NOMO-1 treated with DMSO at 0.1 percent for 48 hours (cell line): Measurements from ENCODE around the gene CDHR5.
"Not testable (repeated sequence)": the region's sequence is repeated elsewhere in the genome, so short reads cannot be mapped to it uniquely, and the experiment has no call there.

Source experiments
- DNase-seq: peaks from one replicate; lab custom pipeline; 2025; ENCODE audit not compliant: unreplicated experiment; lab: John Stamatoyannopoulos, UW

CDHR5 gene, protein sequence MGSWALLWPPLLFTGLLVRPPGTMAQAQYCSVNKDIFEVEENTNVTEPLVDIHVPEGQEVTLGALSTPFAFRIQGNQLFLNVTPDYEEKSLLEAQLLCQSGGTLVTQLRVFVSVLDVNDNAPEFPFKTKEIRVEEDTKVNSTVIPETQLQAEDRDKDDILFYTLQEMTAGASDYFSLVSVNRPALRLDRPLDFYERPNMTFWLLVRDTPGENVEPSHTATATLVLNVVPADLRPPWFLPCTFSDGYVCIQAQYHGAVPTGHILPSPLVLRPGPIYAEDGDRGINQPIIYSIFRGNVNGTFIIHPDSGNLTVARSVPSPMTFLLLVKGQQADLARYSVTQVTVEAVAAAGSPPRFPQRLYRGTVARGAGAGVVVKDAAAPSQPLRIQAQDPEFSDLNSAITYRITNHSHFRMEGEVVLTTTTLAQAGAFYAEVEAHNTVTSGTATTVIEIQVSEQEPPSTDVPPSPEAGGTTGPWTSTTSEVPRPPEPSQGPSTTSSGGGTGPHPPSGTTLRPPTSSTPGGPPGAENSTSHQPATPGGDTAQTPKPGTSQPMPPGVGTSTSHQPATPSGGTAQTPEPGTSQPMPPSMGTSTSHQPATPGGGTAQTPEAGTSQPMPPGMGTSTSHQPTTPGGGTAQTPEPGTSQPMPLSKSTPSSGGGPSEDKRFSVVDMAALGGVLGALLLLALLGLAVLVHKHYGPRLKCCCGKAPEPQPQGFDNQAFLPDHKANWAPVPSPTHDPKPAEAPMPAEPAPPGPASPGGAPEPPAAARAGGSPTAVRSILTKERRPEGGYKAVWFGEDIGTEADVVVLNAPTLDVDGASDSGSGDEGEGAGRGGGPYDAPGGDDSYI

GRCh38 chr11:624705-625635, at the start of gene CDHR5:
Gene CDHR5, minus strand, starts transcription at chr11:624955. Its CDS starts 53 bp downstream, at chr11:624902.
- no peak for DNase-seq

DNA sequence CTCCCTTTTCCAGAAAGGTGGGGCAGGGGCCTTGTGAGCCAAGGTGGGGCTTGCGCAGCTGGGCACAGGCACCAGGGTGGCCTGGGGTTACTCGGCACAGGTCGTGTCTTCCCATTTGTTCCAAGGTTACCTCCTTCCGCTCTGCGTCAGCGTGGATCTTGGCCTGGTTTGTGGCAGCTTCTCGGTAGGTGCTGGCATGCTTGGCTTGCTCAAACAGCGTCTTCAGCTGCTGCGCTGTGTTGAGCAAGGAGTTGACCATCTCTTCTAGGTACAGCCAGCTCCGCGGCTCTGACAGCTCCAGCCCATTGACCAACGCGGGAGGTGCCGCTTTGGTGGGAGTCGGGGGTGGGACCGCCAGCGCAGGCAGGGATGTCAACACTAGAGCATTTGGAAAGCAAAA, 49.7 kb upstream of the CDHR5 start:
- DNase-seq = no peak

- no peak for DNase-seq
Observed at GRCh38 chr11:673866-674265, 49.1 kb upstream of the CDHR5 start.

DNA sequence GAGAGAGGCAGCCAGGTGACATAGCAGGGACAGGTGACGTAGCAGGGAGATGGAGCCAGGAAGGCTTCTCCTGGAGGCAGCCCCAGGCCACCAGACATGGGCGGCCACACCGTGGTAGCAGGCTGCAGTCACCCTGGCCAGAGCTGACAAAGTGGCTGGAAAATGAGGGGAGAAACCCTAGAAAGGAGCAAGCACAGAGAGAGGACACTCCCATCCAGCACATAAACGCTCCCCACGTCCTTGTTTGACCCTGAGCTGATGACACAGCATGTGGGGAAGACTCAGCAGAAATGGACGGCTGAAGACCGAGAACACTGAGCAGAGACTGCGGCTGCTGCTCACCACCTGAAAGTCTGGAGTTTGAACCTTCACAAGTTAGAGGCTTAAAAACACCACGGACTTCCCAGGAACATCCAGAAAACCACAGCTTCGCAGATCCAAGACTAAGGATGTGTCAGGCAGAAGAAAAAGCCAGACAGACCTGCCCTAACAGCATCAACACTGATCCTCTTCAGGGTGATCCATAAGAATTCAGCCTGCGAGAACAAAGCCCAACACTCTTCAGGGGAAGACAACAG, 41.0 kb upstream of the CDHR5 start:
- no peak for DNase-seq

DNA sequence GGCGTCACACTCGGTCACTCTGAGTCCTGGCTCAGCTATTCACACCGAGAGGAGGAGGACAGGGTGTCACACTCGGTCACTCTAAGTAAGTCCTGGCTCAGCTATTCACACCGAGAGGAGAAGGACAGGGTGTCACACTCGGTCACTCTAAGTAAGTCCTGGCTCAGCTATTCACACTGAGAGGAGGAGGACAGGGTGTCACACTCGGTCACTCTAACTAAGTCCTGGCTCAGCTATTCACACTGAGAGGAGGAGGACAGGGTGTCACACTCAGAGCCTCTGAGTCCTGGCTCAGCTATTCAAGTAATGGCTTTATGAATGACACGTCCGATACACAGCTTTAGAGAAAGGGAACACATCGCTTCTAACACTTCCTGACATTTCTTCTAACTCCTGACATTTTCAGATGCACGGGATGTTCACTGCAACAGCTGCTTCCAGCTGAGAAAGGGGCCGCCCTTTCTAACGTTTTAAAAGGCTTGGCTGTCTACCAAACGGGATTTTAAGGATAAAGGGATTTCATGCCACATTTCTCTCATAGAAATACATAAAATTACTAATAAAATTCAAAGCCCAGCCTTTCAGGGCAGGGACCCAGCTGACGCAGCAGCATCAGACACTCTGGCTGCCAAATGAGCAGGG, 40.4 kb upstream of the CDHR5 start:
- no peak for DNase-seq

DNA sequence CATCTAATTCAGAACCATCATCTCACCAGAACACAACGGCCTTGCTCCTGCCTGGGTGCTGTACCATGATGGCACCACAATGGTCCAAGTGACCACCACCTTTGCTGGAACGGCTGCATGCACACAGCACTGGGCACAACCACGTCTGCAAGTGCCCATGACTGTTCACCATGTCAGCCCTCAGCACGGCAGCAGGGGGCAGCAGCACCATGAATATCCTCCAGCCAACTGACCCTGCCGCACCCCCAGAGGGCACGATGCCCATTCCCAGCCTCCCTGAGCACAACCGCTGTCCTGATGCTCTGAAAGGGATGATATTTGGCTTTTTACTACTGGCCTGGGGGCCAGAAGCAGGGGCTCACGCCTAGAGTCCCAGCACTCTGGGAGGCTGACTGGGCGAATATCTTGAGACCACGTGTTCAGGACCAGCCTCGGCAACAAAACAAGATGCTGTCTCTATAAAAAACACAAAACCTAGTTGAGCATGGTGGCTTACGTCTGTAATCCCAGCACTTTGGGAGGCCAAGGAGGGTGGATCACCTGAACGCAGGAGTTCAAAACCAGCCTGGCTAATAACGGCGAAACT, 38.0 kb upstream of the CDHR5 start:
- peak; percentile 11 for DNase-seq

GRCh38 chr11:660681-661444, 36.1 kb upstream of the CDHR5 start:
- DNase-seq = no peak

DNA sequence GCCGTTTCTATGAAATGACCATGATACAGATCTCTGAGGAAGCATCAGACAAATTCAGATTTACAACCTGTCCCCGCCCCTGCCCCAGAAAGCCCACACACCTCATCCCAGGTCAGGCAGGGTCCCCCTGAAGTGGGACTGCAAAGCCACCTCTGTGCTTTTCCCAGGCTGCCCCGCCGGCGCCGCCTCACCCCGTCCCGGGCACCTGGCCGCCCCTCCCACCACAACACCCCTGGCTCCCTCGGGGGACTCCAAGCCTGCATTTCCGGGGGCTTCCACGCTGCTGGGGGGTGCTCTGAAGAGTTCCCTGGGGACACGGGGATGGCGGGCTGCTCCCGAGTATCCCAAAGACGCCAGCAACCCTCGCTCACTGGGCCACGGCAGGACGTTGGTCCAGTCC, 35.5 kb upstream of the CDHR5 start:
- no peak for DNase-seq

DNA sequence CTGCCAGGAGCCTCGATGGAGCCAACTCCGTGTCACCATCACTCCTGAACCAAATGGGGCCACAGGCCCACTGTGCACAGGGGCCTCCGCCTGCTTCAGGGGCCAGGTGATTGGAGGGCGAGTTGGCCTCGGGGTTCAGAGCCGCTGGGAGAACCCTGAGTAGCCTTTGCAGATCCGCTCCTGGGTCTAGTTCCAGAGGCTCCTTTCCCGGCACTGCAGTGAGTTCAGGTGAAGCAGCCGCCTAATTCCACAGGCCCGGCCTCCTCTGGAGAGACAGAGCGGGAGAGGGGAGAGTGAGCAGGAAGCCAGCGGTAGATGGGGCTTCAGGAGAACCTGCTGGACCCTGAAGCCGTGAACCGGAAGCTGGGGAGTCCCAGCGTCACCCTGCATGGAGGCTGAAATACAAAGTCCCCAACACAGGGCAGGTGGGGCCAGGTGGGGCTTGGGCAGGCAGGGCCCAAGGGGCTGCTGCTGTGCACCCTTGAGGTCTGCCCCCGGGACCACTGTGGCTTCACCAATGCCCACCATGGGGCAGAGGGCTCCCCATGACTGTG, 34.9 kb upstream of the CDHR5 start:
- no peak for DNase-seq

- DNase-seq = no peak
Observed at GRCh38 chr11:657691-658126, 33.0 kb upstream of the CDHR5 start.

GRCh38 chr11:656866-657265, 32.1 kb upstream of the CDHR5 start:
- DNase-seq = no peak

DNA sequence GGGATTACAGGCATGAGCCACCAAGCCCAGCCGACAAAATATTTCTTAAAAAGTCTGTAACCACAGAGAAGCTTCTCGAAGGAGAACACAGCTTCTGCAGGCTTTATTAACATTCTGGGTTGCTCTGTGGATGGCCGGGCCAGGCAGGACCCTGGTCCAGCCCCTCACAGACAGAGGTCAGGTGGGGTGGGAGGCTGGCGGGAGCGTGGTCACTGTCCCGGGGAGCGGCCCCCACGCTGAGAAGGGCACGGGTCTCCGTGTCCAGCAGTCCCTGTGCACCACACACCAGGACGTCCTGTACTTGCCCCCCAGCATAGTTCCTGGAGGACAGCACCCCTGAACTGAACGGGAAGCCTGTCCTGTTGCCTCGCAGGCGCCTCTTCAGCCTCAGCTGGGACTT, 31.7 kb upstream of the CDHR5 start:
- no peak for DNase-seq

DNA sequence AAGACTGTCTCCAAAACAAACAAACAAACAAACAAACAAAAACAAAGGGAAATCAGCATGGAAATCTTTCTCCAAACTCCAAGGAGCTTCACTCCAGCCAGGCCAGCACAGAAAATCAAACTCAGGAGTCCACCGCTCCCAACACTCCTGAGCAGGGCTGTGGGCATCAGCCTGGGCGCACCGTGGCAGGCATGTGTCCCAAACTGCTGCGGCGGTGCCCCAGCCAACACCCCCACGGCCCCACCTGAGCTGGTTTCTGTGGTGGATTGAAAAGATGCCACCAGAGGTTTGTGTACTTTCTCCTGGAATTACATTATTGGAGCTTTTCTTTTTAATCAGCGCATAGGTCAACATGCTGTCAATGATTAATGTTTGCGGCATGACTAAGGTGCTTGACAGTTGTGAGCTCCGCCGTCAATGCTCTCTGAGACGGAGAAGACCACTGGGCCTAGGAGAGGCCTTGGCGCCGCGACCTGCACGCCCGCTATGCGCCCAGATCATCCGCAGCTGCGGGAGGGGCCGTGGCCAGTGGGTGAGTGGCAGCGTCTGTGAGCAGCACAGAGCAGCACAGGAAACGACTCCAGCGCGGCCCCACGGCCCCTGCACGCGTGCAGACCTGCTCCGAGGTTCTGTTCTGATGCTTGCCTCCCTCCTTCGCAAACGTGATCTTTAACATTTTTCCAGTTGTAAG, 30.4 kb upstream of the CDHR5 start:
- DNase-seq = no peak

GRCh38 chr11:654444-654843, 29.7 kb upstream of the CDHR5 start:
- DNase-seq = not testable (repeated sequence)

- no peak for DNase-seq
Observed at GRCh38 chr11:653837-654236, 29.1 kb upstream of the CDHR5 start.

DNA sequence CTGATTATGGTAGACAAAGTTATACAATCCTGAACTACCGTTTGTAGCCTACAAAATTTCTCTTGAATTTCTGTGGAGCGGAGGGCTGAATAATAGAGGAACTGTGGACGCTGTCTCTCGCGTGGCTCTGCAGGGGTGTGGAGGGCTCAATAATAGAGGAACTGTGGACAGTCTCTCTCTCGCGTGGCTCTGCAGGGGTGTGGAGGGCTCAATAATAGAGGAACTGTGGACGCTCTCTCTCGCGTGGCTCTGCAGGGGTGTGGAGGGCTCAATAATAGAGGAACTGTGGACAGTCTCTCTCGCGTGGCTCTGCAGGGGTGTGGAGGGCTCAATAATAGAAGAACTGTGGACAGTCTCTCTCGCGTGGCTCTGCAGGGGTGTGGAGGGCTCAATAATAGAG, 28.4 kb upstream of the CDHR5 start:
- DNase-seq = not testable (repeated sequence)

GRCh38 chr11:650482-650881, 25.7 kb upstream of the CDHR5 start:
- no peak for DNase-seq

- DNase-seq = not testable (repeated sequence)
Observed at GRCh38 chr11:647672-648158, 23.0 kb upstream of the CDHR5 start.
